Ectodermal cell (in vitro differentiated cells): ENCODE data around the gene MFSD6L.

Experiments
- H3K27ac ChIP-seq: 2 replicates; pipeline ENCODE4 v1.7.0; 2013; ENCODE audit warnings: mild to moderate bottlenecking, low read depth, low read length; ENCODE audit not compliant: insufficient read depth, poor library complexity, severe bottlenecking
- H3K27me3 ChIP-seq: 2 replicates; pipeline ENCODE4 v1.7.0; 2013; ENCODE audit warnings: mild to moderate bottlenecking, low read length; ENCODE audit not compliant: insufficient read depth, control insufficient read depth, poor library complexity, severe bottlenecking
- H3K36me3 ChIP-seq: one replicate; pipeline ENCODE4 v1.7.0; 2013; ENCODE audit warnings: low read length; ENCODE audit not compliant: control insufficient read depth, insufficient read depth
- H3K4me1 ChIP-seq: one replicate; pipeline ENCODE4 v1.7.0; 2013; ENCODE audit warnings: low read length; ENCODE audit not compliant: control insufficient read depth, insufficient read depth
- H3K4me3 ChIP-seq: 2 replicates; pipeline ENCODE4 v1.7.0; 2013; ENCODE audit warnings: low read depth, low read length, control low read depth; ENCODE audit not compliant: insufficient read depth
- H3K9me3 ChIP-seq: 2 replicates; pipeline ENCODE4 v1.7.0; 2013; ENCODE audit warnings: mild to moderate bottlenecking, low read length, moderate library complexity; ENCODE audit not compliant: control insufficient read depth
- WGBS, 2 experiments: methylation state at CpG; one replicate each; pipeline ENCODE4 v1.1.7; 2013; ENCODE audit warnings: missing lambda C conversion rate in 2 of 2; 5-methylcytosine and 5-hydroxymethylcytosine counted together

Gene MFSD6L

DNA sequence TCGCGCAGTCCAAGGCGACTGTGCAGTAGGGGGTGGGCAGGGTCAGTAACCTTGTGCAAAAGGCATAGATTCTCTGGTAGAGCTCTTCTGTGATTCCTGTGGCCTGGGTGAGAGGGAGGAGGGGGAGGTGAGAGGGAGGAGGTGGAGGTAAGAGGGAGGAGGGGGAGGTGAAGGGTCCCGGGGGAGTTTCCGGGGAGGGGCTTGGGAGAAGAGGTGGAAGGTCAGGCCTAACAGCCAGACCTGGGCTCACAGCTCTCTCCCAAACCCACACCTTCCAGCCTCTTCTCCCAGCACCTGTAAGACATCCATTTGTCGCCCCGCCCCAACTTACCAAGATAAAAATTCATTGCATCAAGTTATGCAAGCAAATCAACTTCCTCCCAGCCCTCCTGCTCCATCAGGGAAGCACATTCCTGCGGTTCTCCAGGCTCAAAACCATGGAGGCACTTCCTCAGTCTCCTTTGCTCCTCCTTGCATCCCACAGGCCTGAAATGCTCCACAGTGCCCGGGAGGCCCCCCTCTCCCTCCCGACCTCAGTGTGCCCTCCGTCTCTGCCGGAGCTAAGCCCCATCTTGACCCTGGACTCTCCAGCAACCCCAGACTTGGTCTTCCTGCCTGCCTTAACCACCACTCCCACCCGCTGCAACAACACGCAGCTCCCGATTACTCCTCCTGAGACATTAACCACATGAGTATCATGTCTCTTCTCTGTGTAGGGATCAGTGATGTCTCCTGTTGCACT lies 37.8 kb upstream of the MFSD6L start:
- 89 to 92% methylated on average over 14 to 15 of the region's 15 CpGs for WGBS, 2 experiments
- no peak overlapping the region for H3K27ac ChIP-seq

GRCh38 chr17:8835631-8836364 lies 36.6 kb upstream of the MFSD6L start:
- Histone ChIP-seq H3K4me3 (no peak overlapping the region), H3K9me3 (no peaks in the 10 kb centered on the region), H3K27me3 (no peaks in the 10 kb centered on the region), H3K27ac (no peak overlapping the region), H3K4me1 (no peaks in the 10 kb centered on the region), H3K36me3 (no peaks in the 10 kb centered on the region)
- WGBS, 2 experiments = 90 to 92% methylated on average over 6 of the region's 6 CpGs

More for the DNA sequence above, 37.8 kb upstream of the MFSD6L start:
- no peak overlapping the region for H3K4me3 ChIP-seq
- H3K4me1 ChIP-seq = no peaks in the 10 kb centered on the region
- no peaks in the 10 kb centered on the region for H3K9me3 ChIP-seq
- no peaks in the 10 kb centered on the region for H3K36me3 ChIP-seq
- no peaks in the 10 kb centered on the region for H3K27me3 ChIP-seq

DNA sequence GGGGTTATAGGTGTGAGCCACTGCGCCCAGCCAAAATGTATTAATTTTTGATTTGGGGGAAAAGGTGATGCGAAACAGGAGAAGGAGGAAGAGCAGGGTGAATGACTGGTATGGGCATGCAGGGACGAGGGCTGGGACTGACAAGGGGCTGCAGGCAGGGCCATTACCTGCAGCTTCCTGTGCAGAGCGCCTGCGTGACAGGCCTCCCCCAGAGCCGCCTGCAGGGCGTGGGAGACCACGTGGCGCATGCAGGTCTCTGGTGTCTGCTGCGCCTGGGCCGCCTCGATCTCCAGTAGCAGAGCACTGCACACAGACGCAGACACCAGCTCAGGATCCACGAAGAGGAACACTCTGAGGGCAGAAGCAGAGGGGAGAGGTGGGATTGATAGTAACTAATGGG lies 35.9 kb upstream of the MFSD6L start:
- no peaks in the 10 kb centered on the region for H3K9me3 ChIP-seq

DNA sequence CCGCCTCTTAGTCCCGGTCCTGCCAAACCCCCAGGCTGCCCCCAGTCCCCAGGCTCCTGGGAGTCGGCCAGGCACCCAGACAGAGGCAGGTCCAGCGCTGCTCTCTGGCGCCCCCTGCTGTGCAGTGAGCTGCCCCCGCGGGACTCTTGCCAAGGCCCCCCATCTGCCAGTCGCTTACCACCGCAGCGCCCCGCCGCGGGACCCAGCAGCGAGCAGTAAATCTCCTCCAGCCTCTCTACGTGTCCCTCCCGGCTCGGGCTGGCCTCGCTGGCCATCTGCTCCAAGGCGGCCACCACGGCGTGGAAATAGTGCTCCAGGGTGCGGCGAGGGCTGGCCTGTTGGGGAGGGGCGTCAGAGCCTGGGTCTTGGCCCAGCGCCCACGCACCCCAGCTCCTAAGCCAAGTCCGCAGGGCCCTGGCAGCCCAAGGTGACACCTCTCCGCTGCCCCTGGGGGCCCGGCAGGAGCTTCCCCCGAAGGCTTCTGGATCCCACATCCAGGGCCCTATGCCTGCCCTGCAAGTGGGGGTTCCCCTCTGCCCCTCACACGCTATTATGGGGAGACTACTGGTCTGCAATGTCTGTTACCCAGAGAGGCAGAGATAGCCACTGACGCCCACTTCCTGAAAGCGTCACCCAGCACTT lies 33.7 kb upstream of the MFSD6L start:
- H3K4me1 ChIP-seq = no peaks in the 10 kb centered on the region
- 63 to 67% methylated on average over 33 of the region's 33 CpGs for WGBS, 2 experiments
- no peaks in the 10 kb centered on the region for H3K27me3 ChIP-seq
- no peak overlapping the region for H3K4me3 ChIP-seq
- H3K27ac ChIP-seq = no peak overlapping the region
- no peaks in the 10 kb centered on the region for H3K36me3 ChIP-seq
- no peaks in the 10 kb centered on the region for H3K9me3 ChIP-seq

More for the DNA sequence above, 35.9 kb upstream of the MFSD6L start:
- Histone ChIP-seq H3K36me3 (no peaks in the 10 kb centered on the region), H3K27ac (no peak overlapping the region), H3K27me3 (no peaks in the 10 kb centered on the region), H3K4me3 (no peak overlapping the region), H3K4me1 (no peaks in the 10 kb centered on the region)
- 90 to 93% methylated on average over 14 of the region's 14 CpGs for WGBS, 2 experiments

GRCh38 chr17:8831234-8831849 lies 32.2 kb upstream of the MFSD6L start:
- Histone ChIP-seq H3K27ac (no peak overlapping the region), H3K4me1 (no peaks in the 10 kb centered on the region), H3K36me3 (no peaks in the 10 kb centered on the region), H3K4me3 (no peak overlapping the region), H3K9me3 (no peaks in the 10 kb centered on the region), H3K27me3 (no peaks in the 10 kb centered on the region)
- WGBS, 2 experiments = 91 to 93% methylated on average over 7 of the region's 7 CpGs

- no peak overlapping the region for H3K4me3 ChIP-seq
- no peaks in the 10 kb centered on the region for H3K9me3 ChIP-seq
- H3K27ac ChIP-seq = no peak overlapping the region
- H3K27me3 ChIP-seq = no peaks in the 10 kb centered on the region
- no peaks in the 10 kb centered on the region for H3K4me1 ChIP-seq
- WGBS, 2 experiments = 92% methylated on average over 10 of the region's 10 CpGs
- H3K36me3 ChIP-seq = no peaks in the 10 kb centered on the region
Measured at GRCh38 chr17:8830141-8830540, 31.0 kb upstream of the MFSD6L start.

GRCh38 chr17:8829036-8829941 lies 30.1 kb upstream of the MFSD6L start:
- 91 to 94% methylated on average over 16 of the region's 16 CpGs for WGBS, 2 experiments

DNA sequence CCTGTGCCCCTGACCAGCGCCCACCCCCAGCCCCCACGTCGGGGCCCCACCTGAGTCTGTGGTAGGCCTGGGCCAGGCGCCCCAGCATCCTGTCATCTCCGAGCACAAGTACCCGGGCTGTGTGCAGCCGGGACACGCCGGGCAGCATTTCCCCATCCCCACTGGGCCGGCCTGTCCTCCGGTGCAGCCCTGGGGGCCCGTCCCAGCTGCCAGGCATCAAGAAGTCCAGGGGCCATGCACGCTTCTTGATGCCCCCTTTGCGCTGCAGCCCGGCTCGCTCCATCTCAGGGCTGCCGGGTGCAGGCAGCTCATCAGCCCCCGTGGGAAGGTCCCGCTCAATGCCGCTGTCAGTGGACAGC lies 29.3 kb upstream of the MFSD6L start:
- Histone ChIP-seq H3K27ac (no peak overlapping the region), H3K4me1 (no peaks in the 10 kb centered on the region), H3K4me3 (no peak overlapping the region), H3K36me3 (no peaks in the 10 kb centered on the region), H3K9me3 (no peaks in the 10 kb centered on the region), H3K27me3 (no peaks in the 10 kb centered on the region)
- 92 to 94% methylated on average over 20 of the region's 20 CpGs for WGBS, 2 experiments

More at GRCh38 chr17:8829036-8829941, 30.1 kb upstream of the MFSD6L start:
- Histone ChIP-seq H3K4me3 (no peak overlapping the region), H3K4me1 (no peaks in the 10 kb centered on the region), H3K27me3 (no peaks in the 10 kb centered on the region), H3K27ac (no peak overlapping the region), H3K9me3 (no peaks in the 10 kb centered on the region), H3K36me3 (no peaks in the 10 kb centered on the region)

GRCh38 chr17:8826808-8827435 lies 27.8 kb upstream of the MFSD6L start:
- no peak overlapping the region for H3K27ac ChIP-seq
- no peak overlapping the region for H3K4me3 ChIP-seq
- WGBS, 2 experiments = 89 to 91% methylated on average over 19 of the region's 19 CpGs
- H3K36me3 ChIP-seq = no peaks in the 10 kb centered on the region
- H3K9me3 ChIP-seq = no peaks in the 10 kb centered on the region
- no peaks in the 10 kb centered on the region for H3K27me3 ChIP-seq
- H3K4me1 ChIP-seq = no peaks in the 10 kb centered on the region
